Stimulated activated CD8-positive, alpha-beta memory T cell treated with anti-CD3 and anti-CD28 coated beads, Interleukin-12 subunit alpha, Interleukin-12 subunit beta, amount 100 ng/mL, for 4 hours (primary cell): Measurements from ENCODE around the gene SNAPC2.
A peak's percentile ranks its signal among the peaks of the same experiment; 100 is the strongest.
"Not testable (repeated sequence)": the region's sequence is repeated elsewhere in the genome, so short reads cannot be mapped to it uniquely, and the experiment has no call there.

ENCODE experiments used
- DNase-seq: peaks from one replicate; pipeline ENCODE4 v3.0.0-alpha.2; 2020; ENCODE audit warnings: low read depth

Gene SNAPC2

DNA sequence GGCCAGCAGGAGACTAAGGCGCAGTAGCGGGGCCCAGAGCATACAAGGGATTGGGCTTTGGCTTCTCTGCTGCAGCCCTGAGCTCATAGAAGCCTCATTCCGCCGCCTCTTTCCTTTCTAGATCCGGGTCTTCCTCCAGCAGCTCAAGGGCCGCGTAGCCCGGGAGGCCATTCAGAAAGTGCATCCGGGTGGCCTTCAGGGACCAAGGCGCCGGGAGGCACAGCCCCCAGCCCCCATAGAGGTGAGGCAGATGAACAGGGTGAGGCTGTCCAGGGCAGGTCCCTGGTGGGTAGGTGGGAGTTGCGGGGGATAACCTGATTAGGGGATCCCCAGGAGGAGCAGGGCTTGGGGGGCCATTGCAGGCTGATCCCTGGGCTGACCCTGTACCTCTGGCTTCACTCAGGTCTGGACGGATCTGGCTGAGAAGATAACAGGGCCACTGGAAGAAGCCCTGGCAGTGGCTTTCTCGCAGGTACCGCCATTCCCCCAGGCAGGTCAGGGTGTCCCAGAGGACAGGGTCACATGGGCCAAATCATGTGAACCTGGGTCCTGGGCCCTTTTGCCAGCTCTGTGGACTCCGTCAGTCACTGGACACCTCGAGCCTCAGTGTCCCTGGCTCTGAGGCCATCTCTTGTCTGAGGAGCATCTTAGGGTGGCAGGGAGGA, 1.3 kb downstream of the SNAPC2 start:
- no peak for DNase-seq

GRCh38 chr19:7921967-7922835, 2.1 kb downstream of the SNAPC2 start:
- DNase-seq: no peak

- DNase-seq: no peak
These were observed 2.7 kb downstream of the SNAPC2 start for GRCh38 chr19:7922836-7923195.

DNA sequence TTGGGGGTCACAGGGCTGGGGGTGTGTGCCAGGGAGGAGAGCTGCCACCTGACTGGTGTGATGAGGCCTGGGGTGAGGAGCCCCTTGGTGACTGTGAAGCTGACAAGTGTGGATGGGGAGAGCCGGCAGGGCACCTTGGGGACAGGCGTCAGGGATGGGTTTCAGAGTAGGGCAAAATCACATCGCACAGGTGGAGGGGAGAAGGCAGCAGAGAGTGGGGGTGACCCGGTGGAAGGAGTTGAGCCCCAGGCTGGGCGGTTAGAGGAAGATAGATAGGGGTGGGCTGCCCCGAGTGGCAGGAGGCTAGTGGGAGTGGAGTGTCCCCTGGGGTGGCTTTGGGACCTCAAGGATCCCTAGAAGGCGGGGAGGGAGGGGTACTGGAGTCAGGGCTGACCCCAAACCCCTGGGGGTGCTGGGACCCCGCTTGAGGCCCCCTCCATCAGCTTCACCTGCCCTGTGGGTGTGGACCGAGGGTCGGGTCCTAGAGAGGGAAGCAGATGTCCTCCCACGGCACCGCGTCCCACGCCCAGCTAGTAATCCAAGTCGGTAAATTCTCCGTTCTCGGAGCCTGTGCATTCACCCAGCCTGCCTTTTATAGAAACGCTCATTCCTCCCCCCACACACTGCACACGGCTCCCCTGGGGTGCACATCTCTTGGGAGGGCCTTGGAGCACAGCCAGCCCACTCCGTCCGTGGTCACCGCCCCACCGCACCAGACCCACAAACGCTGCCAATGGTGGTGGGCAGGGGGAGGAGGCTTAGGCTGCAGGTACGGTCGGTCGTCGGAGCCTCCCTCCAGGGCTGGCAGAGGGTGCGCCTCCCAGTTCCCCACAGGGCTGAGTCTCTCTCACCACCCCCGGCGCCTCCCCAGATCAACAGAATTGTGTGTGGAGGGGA, 3.4 kb downstream of the SNAPC2 start:
- DNase-seq: no peak

- no peak for DNase-seq
These were observed 4.1 kb downstream of the SNAPC2 start for GRCh38 chr19:7924241-7924640.

DNA sequence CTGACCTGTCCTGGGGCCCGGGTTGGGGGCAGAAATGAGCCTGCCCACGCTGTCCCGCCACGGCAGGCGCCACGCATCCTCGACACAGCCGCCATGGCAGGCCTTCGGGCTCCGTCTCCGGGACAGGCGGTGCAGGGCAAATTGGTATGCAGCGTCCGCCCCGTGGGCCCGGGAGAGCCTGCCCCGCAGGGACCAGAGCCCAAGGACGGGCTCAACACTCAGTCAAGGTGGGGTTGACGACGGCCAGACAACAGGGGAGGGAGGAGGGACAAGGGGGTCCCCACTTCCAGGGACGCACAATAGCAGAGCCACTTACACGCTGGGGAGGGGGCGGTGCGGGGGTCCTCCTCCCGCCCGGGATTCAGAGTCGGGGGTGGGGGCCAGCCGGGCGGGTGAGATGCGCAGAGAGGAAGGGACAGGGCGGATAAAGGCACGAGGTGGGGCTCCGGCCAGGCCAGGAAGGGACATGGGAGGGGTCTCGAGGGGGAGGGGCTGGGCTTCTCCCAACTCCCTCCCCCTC, 4.6 kb downstream of the SNAPC2 start:
- no peak for DNase-seq

DNA sequence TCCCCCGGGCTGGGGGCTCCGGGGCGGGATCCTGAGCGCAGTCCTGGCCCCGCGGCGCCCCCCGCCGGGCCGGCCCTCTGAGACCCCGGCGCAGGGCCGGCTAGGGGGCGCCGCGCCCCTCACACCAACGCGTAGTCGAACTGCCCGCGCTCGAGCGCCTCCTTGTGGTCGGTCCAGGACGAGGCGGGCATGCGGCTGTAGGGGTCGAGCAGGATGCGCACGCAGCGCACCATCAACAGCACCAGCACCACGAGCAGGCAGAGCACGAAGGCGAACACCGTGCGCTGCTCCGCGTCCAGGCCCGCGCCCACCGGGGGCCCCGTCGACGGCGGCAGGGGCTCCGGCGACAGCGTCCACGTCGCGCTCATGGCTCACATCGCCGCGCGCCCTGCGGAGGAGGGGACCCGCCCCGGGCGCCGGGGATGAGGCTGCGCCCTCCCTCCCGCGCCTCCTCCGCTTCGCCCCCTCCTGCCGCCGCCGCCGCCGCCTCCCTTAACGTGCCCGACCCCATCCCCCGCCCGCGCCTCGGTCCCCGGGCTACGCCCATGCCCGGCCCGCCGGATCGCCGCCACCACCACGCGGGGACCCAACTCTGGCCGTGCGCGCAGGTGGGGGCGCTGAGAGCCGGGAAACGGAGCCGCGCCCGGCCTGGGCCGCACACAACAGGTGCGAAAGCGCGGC, 5.2 kb downstream of the SNAPC2 start:
- peak; percentile 65 for DNase-seq

- DNase-seq: peak; percentile 69
These were observed 6.0 kb downstream of the SNAPC2 start, which contains the start of gene CTXN1 for GRCh38 chr19:7926021-7926726. CTXN1 (minus strand) TSS chr19:7926135; CDS start chr19:7925538, 597 bp downstream.

- no peak for DNase-seq
These were observed 6.8 kb downstream of the SNAPC2 start for GRCh38 chr19:7926727-7927604.

GRCh38 chr19:7927605-7928333, 7.6 kb downstream of the SNAPC2 start:
- no peak for DNase-seq

DNA sequence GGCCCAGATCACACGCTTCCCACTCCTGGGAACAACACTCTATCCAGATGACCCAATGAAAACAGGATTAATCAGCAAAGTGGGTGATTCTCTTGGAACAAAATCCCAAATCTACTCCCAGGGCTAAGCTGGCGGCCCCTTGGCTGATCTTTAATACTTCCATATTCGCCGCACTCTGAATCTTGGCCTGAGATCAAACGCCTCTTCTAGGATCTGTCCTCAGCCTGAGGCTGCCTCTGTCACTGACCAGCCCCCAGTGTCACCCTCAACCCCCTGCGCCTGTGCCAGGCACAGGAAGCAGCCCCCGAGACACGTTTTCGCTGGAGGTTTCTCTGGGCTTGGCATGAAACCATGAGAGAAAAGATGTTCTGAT, 8.2 kb downstream of the SNAPC2 start:
- no peak for DNase-seq

- peak; percentile 47 for DNase-seq
These were observed 8.9 kb downstream of the SNAPC2 start for GRCh38 chr19:7928741-7929701.

DNA sequence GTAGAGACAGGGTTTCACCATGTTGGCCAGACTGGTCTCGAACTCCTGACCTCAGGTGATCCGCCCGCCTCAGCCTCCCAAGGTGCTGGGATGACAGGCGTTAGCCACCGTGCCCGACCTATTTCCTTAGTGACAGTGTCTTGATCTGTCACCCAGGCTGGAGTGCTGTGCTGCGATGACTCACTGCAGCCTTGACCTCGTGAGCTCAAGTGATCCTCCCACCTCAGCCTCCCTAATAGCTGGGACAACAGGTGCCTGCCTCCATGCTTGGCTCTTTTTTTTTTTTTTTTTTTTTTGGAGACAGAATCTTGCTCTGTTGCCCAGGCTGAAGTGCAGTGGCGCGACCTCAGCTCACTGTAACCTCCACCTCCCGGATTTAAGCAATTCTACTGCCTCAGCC, 9.9 kb downstream of the SNAPC2 start:
- not testable (repeated sequence) for DNase-seq

GRCh38 chr19:7930765-7931164, 10.6 kb downstream of the SNAPC2 start:
- DNase-seq: no peak

- no peak for DNase-seq
These were observed 11.3 kb downstream of the SNAPC2 start for GRCh38 chr19:7931221-7932061.

DNA sequence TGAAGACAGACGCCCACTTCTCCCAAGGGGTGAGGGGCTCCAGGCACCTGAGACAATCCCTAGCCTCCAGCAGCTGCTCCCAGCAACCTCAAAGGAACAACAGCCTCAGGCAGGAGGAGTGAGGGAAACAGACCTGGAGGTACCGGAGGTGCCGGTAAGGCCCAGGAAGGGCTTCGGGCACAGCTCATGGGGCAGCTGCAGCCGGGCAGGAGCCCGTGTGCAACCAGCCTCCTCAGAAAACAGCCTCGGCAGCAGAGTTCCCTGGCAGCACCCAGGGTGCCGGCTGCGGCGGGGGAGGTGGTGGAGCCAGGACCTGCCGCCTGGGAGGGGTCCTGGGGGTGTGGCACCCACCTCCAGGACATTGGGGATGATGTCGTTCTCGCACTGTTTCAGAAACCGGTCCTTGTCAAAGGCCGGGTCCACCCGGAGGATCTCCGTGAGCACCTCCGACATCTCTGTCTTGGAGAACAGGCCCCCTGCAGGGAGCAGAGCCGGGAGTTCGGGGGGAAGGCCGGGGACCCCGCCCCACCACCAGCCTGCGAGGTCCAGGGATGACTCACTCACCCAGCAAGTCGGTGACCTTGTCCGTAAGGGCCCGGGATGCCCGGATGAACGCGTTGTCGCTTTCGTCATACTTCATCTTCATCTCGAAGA, 12.3 kb downstream of the SNAPC2 start:
- no peak for DNase-seq

GRCh38 chr19:7932930-7933300, 12.8 kb downstream of the SNAPC2 start:
- DNase-seq: no peak
